ENCODE data around the gene CCDC85C.

CCDC85C gene

GRCh38 chr14:99525699-99526080 is 78.3 kb downstream of the CCDC85C start:
- no peaks in the 10 kb centered on the region for H3K27me3 ChIP-seq (ENCODE audit: low read depth, low read length)
- H3K4me3 ChIP-seq (ENCODE audit: low read length), result no peak overlapping the region
- H4K20me1 ChIP-seq (ENCODE audit: insufficient read depth, low read length), result no peaks in the 10 kb centered on the region
- H3K4me2 ChIP-seq (ENCODE audit: low read length), result no peak overlapping the region
- TF ChIP-seq CTCF (IDR thresholded peaks at IDR 0.05; ENCODE audit: low read depth, low read length) (no peak), EZH2phosphoT487 (IDR thresholded peaks at IDR 0.05; ENCODE audit: low read depth) (no peak)
- H2AFZ ChIP-seq (ENCODE audit: low read depth, low read length), result no peak overlapping the region
- H3K4me1 ChIP-seq (ENCODE audit: low read length), result peaks cover 28% of the 10 kb centered on the region
- H3K9ac ChIP-seq (ENCODE audit: low read length), result no peak overlapping the region
- no peak overlapping the region for H3K27ac ChIP-seq (ENCODE audit: low read length)
- H3K9me3 ChIP-seq (ENCODE audit: insufficient read depth, low read length), result no peaks in the 10 kb centered on the region
- no peaks in the 10 kb centered on the region for H3K36me3 ChIP-seq (replicated peaks; ENCODE audit: low read depth, low read length)
- H3K79me2 ChIP-seq (ENCODE audit: low read length), result no peaks in the 10 kb centered on the region

- H3K79me2 ChIP-seq (ENCODE audit: low read length), result no peaks in the 10 kb centered on the region
- peak; percentile 43 for TF ChIP-seq CTCF (IDR thresholded peaks at IDR 0.05; ENCODE audit: low read depth, low read length)
- no peak for TF ChIP-seq EZH2phosphoT487 (IDR thresholded peaks at IDR 0.05; ENCODE audit: low read depth)
- H3K27ac ChIP-seq (ENCODE audit: low read length), result no peak overlapping the region
- no peak overlapping the region for H3K9ac ChIP-seq (ENCODE audit: low read length)
- H3K36me3 ChIP-seq (replicated peaks; ENCODE audit: low read depth, low read length), result no peaks in the 10 kb centered on the region
- no peak overlapping the region for H3K4me2 ChIP-seq (ENCODE audit: low read length)
- no peaks in the 10 kb centered on the region for H3K27me3 ChIP-seq (ENCODE audit: low read depth, low read length)
- H2AFZ ChIP-seq (ENCODE audit: low read depth, low read length), result no peak overlapping the region
- no peaks in the 10 kb centered on the region for H3K9me3 ChIP-seq (ENCODE audit: insufficient read depth, low read length)
- no peaks in the 10 kb centered on the region for H4K20me1 ChIP-seq (ENCODE audit: insufficient read depth, low read length)
- no peak overlapping the region for H3K4me3 ChIP-seq (ENCODE audit: low read length)
- peaks cover 31% of the 10 kb centered on the region for H3K4me1 ChIP-seq (ENCODE audit: low read length)
Observed at GRCh38 chr14:99524804-99525698, 79.0 kb downstream of the CCDC85C start.

- no peak overlapping the region for H2AFZ ChIP-seq (ENCODE audit: low read depth, low read length)
- no peak overlapping the region for H3K9ac ChIP-seq (ENCODE audit: low read length)
- no peak overlapping the region for H3K4me3 ChIP-seq (ENCODE audit: low read length)
- peaks cover 31% of the 10 kb centered on the region for H3K4me1 ChIP-seq (ENCODE audit: low read length)
- TF ChIP-seq EZH2phosphoT487 (IDR thresholded peaks at IDR 0.05; ENCODE audit: low read depth), result no peak
- TF ChIP-seq CTCF (IDR thresholded peaks at IDR 0.05; ENCODE audit: low read depth, low read length), result no peak
- no peaks in the 10 kb centered on the region for H3K36me3 ChIP-seq (replicated peaks; ENCODE audit: low read depth, low read length)
- no peaks in the 10 kb centered on the region for H4K20me1 ChIP-seq (ENCODE audit: insufficient read depth, low read length)
- no peak overlapping the region for H3K4me2 ChIP-seq (ENCODE audit: low read length)
- H3K27me3 ChIP-seq (ENCODE audit: low read depth, low read length), result no peaks in the 10 kb centered on the region
- no peaks in the 10 kb centered on the region for H3K79me2 ChIP-seq (ENCODE audit: low read length)
- H3K9me3 ChIP-seq (ENCODE audit: insufficient read depth, low read length), result no peaks in the 10 kb centered on the region
- H3K27ac ChIP-seq (ENCODE audit: low read length), result no peak overlapping the region
Observed at GRCh38 chr14:99524091-99524661, 79.8 kb downstream of the CCDC85C start.

- no peak overlapping the region for H3K9ac ChIP-seq (ENCODE audit: low read length)
- no peaks in the 10 kb centered on the region for H4K20me1 ChIP-seq (ENCODE audit: insufficient read depth, low read length)
- H3K27ac ChIP-seq (ENCODE audit: low read length), result no peak overlapping the region
- H3K4me1 ChIP-seq (ENCODE audit: low read length), result peaks cover 32% of the 10 kb centered on the region
- no peaks in the 10 kb centered on the region for H3K36me3 ChIP-seq (replicated peaks; ENCODE audit: low read depth, low read length)
- no peaks in the 10 kb centered on the region for H3K27me3 ChIP-seq (ENCODE audit: low read depth, low read length)
- TF ChIP-seq EZH2phosphoT487 (IDR thresholded peaks at IDR 0.05; ENCODE audit: low read depth) (no peak), CTCF (IDR thresholded peaks at IDR 0.05; ENCODE audit: low read depth, low read length) (no peak)
- no peaks in the 10 kb centered on the region for H3K79me2 ChIP-seq (ENCODE audit: low read length)
- no peak overlapping the region for H3K4me3 ChIP-seq (ENCODE audit: low read length)
- H3K4me2 ChIP-seq (ENCODE audit: low read length), result no peak overlapping the region
- no peaks in the 10 kb centered on the region for H3K9me3 ChIP-seq (ENCODE audit: insufficient read depth, low read length)
- H2AFZ ChIP-seq (ENCODE audit: low read depth, low read length), result no peak overlapping the region
Observed at GRCh38 chr14:99523704-99524055, 80.3 kb downstream of the CCDC85C start.
